ENCODE measurements around the gene MAP6.

DNA sequence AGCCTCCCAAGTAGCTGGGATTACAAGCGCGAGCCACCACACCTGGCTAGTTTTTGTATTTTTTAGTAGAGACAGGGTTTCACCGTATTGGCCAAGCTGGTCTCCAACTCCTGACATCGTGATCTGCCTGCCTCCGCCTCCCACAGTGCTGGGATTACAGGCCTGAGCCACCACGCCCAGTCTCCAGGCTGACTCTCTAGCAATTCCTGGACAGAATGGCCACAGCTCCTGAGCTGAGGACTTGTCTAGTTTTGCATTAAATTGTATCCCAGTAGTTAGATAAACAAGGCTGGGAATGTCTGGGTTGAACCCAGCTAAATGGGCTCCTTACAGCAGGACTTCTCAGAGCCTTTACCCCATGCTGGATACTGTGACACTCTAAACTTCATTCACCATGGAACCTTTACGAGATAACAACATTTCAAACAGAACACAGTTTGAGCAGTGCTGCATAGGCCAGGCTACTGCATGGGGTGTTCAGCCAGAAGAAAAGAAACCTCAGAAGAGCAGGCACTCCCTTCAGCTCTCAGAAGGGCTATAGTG is 34.9 kb upstream of the MAP6 start:
- TF ChIP-seq CTCF (IDR thresholded peaks at IDR 0.05; ENCODE audit: insufficient read depth, low read length, poor library complexity, severe bottlenecking) (no peak), EZH2phosphoT487 (conservative IDR thresholded peaks at IDR 0.05; ENCODE audit: low read length) (no peak)

Data from SU-DHL-6 (cell line).